C4-2B (cell line): Measurements from ENCODE around the gene GALNT13.

Experiments
- H3K27ac ChIP-seq: fragments of 450-650 bp; 2 replicates; pipeline ENCODE4 v1.5.1; 2017
- ZFX ChIP-seq: fragments of 450-650 bp; IDR thresholded peaks from 2 replicates; pipeline ENCODE4 v1.6.1; 2017
- TF ChIP-seq, protein P1 (sequence below): fragments of 450-650 bp; conservative IDR thresholded peaks from 2 replicates; pipeline ENCODE4 v1.5.1; 2017; ENCODE audit warnings: mild to moderate bottlenecking

GALNT13 gene

DNA sequence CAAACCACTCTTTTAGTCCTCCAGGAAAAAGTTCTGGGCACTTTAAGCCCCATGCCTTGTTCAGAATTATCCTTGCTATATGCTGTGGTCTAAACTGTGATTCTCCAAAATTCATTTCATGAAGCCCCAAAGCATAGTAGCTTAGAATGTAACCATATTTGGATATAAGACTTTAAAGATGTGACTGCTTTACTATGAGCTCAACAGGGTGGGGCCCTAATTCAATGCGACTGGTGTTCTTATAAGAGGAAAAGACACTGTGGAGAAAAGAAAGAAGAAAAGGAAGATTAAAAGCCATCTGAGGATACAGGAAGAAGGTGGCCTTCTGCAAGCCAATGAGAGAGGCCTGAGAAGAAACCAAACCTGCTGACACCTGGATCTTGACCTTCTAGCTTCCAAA lies 174.8 kb downstream of the GALNT13 start:
- H3K27ac ChIP-seq, result no peak overlapping the region
- TF ChIP-seq ZFX, result no peak
- TF ChIP-seq, protein P1, sequence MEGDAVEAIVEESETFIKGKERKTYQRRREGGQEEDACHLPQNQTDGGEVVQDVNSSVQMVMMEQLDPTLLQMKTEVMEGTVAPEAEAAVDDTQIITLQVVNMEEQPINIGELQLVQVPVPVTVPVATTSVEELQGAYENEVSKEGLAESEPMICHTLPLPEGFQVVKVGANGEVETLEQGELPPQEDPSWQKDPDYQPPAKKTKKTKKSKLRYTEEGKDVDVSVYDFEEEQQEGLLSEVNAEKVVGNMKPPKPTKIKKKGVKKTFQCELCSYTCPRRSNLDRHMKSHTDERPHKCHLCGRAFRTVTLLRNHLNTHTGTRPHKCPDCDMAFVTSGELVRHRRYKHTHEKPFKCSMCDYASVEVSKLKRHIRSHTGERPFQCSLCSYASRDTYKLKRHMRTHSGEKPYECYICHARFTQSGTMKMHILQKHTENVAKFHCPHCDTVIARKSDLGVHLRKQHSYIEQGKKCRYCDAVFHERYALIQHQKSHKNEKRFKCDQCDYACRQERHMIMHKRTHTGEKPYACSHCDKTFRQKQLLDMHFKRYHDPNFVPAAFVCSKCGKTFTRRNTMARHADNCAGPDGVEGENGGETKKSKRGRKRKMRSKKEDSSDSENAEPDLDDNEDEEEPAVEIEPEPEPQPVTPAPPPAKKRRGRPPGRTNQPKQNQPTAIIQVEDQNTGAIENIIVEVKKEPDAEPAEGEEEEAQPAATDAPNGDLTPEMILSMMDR, result no peak

DNA sequence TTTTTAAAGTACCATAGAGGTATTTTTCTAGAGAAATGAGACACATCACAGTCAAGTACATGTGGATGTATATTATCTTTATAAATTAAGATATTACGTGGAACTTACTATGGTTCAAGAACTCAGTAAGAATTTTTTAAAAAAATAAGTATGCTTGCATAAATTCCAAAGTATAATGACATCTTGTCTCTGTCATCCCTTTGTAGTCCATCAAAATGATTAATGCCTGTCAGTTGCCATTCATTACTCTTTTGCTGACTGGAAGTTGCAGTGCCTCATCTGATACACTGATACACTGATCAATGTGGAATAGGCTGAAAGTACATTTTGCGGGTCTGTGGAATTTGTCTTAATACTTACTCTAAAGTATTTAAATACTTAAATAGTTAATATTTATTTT lies 177.2 kb downstream of the GALNT13 start:
- no peak overlapping the region for H3K27ac ChIP-seq
- no peak for TF ChIP-seq ZFX
- TF ChIP-seq, protein P1, result no peak

DNA sequence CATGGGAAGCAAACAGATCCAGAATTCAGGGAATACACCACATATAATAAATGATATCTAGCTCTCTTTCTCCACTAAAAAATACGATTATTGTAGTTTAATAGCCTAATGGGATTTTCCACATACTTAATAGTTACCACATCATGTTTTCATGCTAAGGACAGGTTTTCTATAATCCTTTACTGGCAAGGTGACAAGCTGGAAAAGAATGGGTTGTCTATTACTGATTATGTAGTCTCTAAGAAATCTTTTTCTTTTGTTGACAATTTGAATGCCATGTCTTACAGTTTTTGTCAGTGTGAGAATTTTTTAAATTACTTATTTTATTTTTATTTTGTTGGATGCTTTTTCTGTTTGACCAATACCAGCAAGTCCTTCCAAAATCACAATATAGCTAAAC lies 177.8 kb downstream of the GALNT13 start:
- TF ChIP-seq, protein P1, result no peak
- no peak for TF ChIP-seq ZFX

DNA sequence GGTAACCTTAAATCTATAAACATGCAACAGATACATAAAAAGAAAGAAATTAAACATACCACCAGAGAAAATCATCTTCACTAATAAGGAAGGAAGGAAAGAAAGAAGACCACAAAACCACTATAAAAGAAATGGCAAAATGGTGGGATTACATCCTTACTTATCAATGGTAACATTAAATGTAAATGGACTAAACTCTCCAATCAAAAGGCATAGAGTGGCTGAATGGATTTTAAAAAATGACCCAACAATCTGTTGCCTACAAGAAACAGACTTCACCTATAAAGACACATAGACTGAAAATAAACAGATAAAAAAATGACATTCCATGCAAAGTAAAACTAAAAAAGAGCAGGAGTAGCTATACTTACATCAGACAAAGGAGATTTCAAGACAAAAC lies 195.4 kb downstream of the GALNT13 start:
- TF ChIP-seq, protein P1, result no peak
- no peak for TF ChIP-seq ZFX
- H3K27ac ChIP-seq, result no peak overlapping the region

More for the DNA sequence above, 177.8 kb downstream of the GALNT13 start:
- H3K27ac ChIP-seq, result no peak overlapping the region

DNA sequence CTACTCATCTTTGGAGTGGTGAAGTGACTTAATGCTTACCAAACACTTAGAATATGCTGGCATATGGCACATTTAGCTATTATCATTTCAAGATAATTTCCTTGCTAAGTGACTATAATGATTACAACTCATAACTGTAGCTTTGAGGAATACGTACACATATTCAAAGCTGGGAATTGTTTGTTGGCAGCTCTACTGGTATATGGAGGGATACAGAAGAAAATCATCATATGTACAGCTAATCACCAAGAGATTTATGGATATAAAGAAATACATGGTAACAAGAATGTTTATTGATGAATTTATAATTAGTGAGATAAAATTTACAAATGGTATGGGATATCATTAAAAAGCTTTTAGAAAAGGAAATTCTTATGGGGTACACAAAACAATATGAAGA lies 207.2 kb downstream of the GALNT13 start:
- H3K27ac ChIP-seq, result no peak overlapping the region
- no peak for TF ChIP-seq ZFX
- TF ChIP-seq, protein P1, result no peak

DNA sequence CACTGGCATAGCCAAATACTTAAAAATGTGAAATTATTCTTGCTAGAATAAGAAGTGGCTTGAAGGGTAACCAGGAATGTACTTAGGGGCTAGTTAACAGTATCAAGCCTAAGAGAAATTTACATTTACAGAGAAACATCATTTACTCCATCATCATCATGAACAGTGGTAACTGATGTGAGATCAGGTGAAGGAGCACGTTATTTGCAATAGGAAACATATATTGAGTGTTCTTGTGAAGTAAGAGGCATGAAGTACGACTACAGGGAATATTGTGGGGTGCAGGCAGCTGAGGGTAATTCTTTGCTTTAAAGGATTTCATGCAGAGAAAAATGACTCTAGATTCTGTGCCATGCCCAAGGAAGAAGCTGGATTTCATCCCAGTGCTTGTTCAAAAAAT lies 220.8 kb downstream of the GALNT13 start:
- H3K27ac ChIP-seq, result no peak overlapping the region
- no peak for TF ChIP-seq ZFX
- TF ChIP-seq, protein P1, result no peak

DNA sequence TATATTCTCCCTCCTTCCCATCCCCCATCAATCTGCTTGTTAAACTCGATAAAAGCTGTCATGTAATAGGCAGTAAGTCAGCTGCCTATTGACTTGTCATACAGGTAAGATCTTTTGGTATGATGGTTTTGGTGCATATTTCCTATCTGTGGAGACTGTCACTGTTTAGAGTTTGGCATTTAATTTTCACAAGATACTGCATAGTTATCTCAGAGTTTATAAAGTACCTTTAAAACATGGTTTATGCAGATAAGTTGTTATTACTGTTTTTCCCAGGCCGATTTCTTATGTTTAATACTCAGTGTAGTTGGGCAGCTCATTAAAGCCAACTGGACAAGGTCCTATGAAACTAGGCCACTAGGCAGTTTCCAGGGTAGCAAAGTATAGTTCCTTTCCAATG lies 222.1 kb downstream of the GALNT13 start:
- no peak for TF ChIP-seq ZFX
- TF ChIP-seq, protein P1, result no peak
- H3K27ac ChIP-seq, result no peak overlapping the region
